GM18499 (cell line): ENCODE measurements around the gene RBM12.

Experiments used
- ATAC-seq: cut with Tn5 transposase; IDR thresholded peaks from one replicate; pipeline ENCODE4 v1.9.1; 2021; ENCODE audit warnings: moderate number of reproducible peaks; ENCODE audit not compliant: insufficient read depth, unreplicated experiment

RBM12 gene

DNA sequence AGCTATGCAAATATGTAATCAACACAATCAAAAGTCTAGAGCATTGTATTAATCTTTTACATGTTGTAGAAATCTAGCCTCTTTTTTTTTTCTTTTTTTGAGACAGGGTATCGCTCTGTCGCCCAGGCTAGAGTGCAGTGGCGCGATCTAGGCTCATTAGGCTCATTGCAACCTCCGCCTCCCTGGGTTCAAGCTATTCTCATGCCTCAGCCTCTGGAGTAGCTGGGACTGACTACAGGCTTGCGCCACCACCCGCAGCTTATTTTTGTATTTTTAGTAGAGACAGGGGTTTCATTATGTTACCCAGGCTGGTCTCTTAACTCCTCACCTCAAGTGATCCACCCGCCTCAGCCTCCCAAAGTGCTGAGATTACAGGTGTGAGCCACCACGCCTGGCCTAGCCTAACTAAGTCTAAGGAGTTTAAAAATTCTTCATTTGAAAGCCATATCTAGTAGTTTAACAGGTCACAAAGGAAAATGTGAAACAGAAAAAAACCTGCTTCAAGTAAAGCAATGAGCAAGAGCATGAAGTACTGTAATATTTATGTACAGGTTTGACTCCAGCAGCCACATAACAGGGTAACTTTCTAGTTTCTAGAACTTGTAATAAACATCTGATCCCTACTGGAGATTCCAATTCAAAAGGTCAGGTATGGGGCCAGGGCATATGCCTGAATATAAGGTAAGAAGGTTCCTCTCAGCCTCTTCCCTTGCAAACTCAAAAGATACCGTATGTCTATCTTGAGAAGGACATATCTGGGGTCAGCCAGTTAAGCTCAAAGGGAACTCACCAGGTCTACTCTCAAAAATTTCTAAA is 4.4 kb downstream of the RBM12 start:
- ATAC-seq, result no peak

DNA sequence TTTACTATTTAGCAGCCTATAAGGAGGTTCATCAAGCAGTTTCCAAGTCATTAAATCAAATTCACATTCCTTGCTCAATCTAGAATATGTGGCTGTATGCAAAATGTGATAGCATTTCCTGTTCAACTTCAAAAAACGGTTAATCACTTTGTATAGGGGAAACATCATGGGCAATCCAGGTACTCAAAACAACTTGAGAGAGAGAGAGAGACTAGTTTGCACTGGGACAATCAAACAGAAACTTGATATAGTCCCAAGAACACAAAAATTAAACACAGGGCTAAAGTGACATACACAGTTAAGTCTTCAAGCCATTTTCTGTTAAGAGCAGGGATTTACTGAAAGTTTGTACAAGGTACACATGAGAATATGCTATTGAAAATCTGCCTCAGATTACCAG is 7.4 kb downstream of the RBM12 start:
- no peak for ATAC-seq

DNA sequence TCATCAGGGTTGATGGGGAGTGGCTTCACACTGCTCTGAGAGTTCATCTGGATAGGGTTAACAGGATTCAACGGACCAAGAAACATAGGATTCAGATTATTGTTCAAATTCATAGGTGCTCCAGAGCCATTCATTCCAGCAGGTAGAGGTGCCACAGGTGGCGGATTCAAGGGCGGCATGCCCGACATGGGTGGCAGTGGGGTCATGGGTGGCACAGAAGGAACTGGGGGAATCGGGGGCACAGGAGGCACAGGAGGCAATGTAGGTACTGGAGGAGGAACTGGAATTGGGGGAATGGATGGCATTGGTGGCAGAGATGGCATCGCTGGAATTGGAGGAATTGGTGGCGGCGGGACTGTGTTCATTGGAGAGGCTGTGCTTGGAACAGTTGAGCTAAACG is 10.3 kb downstream of the RBM12 start:
- ATAC-seq, result no peak

GRCh38 chr20:35653893-35654292 is 10.8 kb downstream of the RBM12 start:
- no peak for ATAC-seq

- ATAC-seq, result no peak
Measured at GRCh38 chr20:35653430-35653734, 11.3 kb downstream of the RBM12 start.

- ATAC-seq, result no peak
Measured at GRCh38 chr20:35652641-35653429, 11.9 kb downstream of the RBM12 start.

- no peak for ATAC-seq
Measured at GRCh38 chr20:35651958-35652357, 12.7 kb downstream of the RBM12 start.

DNA sequence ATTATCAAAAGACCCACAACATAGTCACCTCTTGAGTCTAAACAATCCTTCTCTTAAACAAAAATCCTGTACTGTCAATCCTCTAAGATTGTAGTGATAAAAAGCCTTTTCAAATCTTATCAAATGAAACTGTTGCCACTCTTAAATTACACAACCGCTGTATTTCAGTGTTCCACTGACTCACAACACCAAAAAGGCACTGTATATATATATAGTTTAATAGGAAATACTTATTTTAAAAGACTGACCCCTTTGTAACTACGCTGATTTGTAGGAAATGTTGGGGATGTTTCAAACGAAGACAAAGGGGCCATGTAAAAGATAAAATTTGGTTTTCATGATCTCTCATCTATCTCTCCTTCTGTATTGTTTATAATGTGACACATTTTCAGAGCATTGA is 14.1 kb downstream of the RBM12 start:
- no peak for ATAC-seq

- no peak for ATAC-seq
Measured at GRCh38 chr20:35648836-35649235, 15.9 kb downstream of the RBM12 start.

- ATAC-seq, result no peak
Measured at GRCh38 chr20:35644806-35645205, 19.9 kb downstream of the RBM12 start.

DNA sequence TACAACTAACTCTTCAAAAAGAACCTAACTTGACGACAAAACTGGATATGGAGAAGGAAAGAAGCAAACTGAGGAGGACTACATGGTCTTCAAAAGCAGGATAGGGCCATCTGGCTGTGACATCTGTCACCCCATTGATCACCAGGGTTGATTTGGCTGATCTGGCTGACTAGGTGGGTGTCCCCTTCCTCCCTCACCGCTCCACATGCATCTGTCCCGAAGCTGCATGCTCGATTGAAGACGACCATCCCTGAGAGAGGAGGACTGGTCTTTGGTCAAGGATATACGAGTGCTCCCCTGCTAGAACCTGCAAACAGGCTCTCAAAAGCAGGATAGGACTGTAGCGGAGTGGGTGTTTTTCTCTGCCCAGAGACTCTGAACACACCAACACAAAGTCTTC is 21.7 kb downstream of the RBM12 start:
- no peak for ATAC-seq

DNA sequence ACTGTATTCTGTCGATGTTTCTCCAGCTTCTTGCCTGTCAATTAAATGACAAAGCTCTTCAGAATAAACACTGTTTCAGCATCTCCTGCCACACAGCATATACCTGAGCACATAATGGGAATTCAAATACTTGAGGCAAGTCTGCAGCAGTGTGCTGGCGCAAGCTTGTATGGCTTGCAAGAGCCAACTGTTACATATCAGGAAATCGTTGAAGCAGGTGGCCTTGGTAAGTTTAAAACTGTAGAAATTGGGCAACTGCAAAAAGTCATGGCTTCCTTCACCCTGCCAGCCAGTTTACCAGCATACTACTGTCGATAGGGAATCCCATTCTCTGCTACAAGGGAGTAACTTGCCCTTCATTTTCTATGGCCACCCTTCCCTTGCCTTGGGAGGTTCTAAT is 23.0 kb downstream of the RBM12 start:
- ATAC-seq, result no peak

GRCh38 chr20:35640724-35641123 is 24.0 kb downstream of the RBM12 start:
- ATAC-seq, result no peak

- no peak for ATAC-seq
Measured at GRCh38 chr20:35638751-35639150, 25.9 kb downstream of the RBM12 start.

GRCh38 chr20:35637276-35637675 is 27.4 kb downstream of the RBM12 start:
- ATAC-seq, result no peak

- ATAC-seq, result no peak
Measured at GRCh38 chr20:35636095-35636494, 28.6 kb downstream of the RBM12 start.

- ATAC-seq, result no peak
Measured at GRCh38 chr20:35635652-35636051, 29.0 kb downstream of the RBM12 start.

DNA sequence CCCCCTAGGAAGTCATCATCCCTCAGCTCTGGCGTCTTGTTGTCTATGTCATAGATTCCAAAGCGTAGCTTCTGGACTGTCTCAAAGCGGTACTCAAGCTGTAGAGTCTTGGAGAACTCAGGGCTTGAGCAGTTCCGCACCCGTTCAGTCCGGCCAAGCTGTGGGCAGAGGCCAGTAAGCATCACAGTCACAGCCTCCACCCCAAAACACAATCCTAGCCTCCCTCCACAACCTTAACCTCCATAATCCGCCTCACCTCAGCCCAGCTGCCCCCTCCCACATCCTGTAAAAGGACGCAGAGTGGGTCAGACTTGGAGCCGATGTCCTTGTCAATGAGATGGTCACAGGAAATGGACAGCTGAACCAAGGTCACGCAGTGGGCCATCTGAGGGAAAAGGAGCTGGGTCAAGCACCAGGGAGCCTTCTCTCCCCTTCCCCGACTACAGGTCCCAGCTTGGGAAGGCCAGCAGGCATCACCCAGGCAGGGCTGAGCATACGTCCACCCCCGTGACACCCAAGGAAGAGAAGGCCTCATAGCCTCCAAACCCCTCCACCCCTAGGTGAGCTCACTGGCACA is 32.1 kb downstream of the RBM12 start:
- ATAC-seq, result no peak

GRCh38 chr20:35630636-35631035 is 34.1 kb downstream of the RBM12 start:
- no peak for ATAC-seq

- ATAC-seq, result no peak
Measured at GRCh38 chr20:35629427-35630145, 35.1 kb downstream of the RBM12 start.

DNA sequence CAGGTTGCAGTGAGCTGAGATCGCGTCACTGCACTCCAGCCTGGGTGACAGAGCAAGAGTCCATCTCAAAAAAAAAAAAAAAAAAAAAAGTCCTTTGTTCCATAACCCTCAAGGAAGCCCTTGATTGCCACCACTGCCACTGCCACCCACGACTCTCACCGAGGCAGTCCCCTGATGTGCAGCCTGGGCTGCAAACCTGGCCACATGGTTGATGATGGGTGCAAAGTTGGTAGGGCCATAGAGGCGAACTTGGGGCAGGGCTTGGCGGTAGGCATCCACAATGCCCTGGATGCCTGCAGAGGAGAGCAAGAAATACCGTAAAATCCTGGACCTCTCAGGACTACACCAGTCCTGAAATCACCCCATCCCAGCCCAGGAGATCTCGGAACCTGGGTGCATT is 37.6 kb downstream of the RBM12 start:
- no peak for ATAC-seq
